ENCODE data around the gene LIMK1. TPM values are rescaled to one million over a fixed set of nuclear protein-coding genes. Genes with fewer than 3 reads are reported as not detected.

LIMK1 gene
- polyA plus RNA-seq, 12 donors, result 9.6 to 34.0 (median 14.5) TPM; not detected in 1

DNA sequence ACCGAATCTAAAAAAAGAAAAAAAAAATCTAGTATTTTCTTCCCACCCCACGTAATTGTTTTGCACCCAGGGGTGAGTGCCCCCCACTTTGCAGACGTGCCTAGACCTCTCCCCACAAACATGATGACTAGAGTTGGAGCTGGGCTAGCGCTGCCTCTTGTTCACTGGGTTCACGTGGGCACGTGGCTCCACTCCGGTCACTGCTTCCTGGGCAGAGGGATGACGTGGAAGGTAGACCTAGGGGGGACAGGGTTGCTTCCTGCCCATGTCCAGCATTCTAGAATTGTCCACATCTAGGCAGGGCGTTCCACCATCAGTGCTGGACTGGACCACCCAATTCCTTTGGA is 861 bp upstream of the LIMK1 start:
- no peak for DNase-seq

DNA sequence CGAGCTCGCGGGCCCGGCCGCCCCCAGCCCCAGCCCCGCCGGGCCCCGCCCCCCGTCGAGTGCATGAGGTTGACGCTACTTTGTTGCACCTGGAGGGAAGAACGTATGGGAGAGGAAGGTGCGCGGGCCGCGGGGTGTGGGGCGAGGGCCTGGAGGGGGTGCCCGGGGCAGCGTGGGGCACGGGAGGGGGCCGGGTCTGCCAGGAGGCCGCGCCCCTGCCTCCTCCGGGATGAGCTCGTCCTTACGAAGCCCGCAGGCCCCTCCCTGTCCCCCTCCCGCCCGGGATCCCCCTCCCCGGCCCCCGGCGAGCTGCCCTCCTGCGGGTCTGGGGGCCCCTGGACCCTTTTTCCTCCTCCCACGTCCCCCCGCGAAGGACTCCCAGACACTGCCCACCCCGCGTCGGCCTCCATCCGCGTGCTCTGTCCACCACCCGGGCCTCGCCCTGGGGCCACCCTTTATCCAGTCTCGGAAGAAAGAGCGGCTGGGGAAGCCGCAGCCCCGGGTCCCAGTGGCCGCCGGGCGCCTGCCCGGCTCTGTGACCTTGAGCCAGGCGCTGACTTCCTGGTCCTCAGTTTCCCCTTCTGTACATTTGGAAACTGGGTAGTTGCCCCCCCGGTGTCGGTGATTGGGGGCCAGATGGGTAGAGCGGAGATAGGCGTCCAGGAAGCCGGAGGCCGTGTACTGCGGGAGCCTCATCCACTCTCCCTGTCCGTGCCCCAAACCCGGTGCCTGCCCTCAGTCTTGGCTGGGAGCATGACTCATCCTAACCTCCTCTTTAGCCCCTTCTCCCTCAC is 521 bp downstream of the LIMK1 start:
- no peak for DNase-seq

DNA sequence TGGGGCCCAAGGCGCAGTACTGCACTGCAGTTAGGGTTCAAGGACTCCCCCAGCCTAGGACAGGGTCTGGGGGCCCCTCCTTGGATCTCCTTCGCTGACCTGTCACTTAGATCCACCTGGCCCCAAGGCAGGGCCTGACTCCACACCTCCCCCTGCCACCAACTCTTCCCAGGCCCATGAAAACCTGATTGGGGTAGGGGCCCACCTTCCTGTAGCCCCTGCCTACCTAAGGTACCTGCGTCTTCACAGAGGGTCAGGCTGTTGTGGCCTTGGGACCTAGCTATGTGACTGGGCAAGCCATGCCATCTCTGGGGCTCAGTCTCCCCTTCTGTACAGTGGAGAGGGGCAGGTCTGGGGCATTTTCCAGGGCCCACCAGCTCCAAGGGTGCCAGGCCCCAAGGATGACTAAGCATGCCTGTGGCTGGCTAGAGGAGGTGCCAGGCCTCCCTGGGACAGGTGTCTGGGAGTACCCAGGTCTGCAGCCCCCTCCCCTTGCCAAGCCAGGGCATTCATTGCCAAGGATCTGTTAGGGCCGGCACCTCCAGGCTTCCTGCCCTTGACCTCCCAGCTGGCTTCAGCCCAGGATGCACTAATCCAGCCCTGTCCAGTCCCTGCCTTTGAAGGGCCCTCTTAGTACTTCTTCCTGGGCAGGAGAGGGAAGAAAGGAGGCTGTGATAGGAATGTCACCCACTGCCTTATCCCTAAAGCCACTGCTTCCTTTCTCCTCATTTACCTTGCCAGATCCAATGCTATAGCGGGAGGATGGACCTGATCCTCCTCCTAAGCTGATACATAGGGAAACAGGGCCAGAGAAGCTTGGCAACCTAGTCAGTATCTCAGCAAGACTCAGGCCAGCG is 1.3 kb downstream of the LIMK1 start:
- DNase-seq, result no peak

DNA sequence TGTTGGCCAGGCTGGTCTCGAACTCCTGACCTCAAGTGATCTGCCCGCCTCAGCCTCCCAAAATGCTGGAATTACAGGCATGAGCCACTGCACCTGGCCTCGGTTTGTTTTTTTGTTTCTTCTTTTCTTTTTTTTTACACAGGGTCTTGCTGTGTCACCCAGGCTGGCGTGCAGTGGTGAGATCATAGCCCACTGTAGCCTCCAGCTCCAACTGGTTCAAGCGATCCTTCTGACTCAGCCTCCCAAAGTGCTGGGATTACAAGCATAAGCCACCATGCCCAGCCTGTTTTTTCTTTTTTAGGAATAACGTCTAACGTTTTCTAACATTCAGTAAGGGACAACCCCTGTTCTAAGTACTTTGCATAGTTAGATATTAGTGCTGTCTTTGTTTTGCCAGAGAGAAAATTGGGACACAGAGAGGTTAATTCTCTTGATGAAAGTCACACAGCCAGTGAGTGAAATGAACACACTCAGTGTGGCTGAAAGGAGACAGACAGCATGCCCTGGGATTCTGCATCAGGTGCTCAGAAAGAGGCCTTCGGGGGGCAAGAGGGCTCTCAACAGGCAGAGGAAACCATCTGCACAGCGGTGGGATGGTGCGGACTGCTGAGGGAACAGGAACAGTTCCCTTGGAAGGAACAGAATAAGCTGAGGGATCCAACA is 4.3 kb downstream of the LIMK1 start:
- no peak for DNase-seq

DNA sequence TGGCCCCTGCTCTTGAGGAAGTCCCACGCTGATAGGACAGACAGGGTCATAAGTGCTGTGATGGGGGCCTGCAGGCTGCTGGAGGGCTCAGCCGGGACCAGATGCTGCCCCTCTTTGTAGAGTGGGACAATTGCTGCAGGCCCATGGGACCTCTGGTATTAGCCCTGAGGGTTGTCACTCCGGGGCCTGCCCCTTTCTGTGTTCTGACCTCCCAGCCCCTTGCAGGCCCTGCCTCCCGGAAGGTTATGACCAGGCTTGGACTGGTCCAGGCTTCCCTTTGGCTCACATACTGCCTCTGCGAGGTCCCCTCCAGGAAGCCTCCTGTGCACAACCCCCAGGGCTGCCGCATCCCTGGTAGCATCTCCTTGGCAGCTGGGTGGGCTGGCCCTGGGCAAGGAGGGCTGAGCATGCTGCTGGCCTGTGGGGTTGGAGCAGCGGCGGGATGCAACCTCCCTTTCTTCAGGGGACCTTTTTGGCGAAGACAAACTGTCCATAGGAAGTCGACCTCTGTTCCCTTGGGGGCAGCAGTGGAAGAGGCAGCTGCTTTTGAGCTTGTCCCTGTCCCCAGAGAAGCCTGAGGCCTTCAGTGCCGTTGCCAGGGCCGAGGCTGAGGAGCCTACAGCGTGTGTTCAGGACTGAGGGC is 8.8 kb downstream of the LIMK1 start:
- DNase-seq, result no peak

DNA sequence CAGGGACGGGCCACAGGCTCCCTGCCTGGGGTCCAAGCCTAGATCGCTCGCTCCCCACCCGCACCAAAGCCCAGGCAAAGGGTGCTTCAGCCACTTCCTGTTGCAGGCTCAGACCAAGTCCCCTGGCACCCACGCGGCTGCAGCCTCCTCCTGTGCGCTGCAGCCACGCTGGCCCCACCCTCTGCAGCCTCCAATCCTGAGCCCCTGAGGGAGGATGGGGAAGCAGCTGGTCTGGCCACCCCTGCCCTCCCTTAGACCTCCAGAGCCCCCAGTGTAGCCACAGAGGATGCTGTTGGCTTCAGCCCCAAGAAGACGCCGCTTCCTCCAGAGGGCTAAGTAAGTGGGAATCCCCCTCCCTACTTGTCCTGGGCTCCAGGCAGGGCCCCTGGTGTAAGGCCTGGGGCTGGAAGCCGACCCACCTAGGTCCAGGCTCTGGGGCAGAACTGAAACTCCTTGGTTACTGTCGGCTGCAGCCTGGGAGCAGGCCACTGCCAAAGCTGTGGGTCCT is 9.4 kb downstream of the LIMK1 start:
- DNase-seq, result no peak

DNA sequence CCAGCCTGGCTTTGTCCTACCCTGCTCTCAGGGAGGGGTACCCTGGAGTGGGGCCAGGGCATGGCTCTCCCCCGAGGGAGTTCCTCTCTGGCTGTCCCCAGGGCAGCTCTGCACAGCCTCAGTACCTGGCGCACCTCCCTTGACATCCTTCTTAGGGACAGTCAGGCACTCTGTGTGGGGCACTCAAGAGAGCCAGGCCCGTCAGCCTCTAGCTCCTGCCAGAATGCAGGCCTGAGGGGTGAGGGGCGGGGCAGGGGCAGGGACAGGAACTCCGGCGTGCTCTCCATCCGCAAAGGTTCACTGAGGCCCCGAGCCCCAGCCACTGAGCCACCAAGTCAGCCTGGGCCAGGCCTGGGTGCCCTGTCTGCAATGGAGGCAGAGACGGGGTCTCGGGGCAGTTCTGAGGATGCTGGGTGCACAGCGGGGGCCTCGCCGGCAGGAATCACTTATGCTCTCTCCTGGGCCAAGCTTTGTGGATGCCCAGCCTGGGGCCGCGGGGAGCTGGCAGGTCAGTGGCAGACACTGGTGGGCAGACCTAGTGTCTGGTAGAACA is 10.1 kb downstream of the LIMK1 start:
- no peak for DNase-seq

DNA sequence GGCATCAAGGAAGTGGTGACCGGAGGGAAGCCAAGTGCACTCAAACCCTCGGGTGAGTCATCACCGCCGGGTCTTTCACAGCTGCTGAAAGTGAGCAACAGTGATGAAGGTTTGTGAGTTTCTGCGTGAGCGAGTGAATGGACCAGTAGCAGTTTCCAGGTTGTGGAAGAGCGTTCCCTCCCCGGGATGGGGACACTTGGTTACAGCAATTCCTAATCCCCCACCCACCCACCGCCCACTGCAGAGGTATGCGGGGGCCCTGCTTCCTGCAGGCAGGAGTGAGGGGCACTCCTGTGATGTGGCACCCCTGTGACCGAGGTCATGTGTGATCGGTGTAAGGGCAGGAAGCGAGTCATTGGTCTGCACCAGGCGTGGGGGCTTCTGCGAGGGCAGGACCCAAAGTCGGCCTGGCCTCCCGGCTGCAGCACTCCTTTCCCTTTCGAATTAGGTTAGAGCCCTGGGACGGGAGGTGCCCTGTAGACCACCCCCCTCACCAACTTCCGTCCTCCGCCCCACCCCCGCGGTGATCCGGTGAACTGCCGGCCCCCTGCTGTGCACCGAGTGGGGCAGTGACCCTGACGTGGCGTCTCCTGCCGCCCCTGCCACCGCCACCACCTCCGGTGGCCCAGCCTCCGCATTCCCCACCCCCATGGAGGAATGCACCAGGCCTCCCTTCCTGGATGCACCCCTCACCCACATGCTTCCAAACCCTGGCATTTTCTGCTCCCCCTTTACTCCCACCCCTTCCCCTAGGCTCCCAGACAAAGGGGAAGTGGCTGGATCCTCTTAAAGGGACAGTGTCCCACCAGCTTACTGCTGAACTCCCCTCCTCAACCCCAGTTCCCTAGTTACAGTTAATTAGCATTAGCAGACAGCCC is 10.9 kb downstream of the LIMK1 start:
- no peak for DNase-seq

DNA sequence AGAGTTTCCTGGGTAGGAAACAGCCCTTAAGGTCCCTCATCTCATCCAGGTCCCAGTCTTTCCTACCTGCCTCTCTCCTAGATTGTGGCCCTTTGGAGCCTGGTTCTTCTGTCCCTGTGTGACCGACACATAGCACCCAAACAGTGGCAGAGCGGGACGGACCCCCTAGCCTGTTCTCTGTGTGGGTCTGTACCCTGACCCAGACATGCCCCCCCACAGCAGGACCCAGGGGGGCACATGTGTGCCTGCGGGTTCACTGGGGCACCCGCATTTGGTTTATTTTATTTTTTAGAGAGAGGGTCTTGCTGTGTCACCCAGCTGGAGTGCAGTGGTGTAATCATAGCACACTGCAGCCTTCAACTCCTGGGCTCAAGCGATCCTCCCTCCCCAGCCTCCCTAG is 11.5 kb downstream of the LIMK1 start:
- no peak for DNase-seq

DNA sequence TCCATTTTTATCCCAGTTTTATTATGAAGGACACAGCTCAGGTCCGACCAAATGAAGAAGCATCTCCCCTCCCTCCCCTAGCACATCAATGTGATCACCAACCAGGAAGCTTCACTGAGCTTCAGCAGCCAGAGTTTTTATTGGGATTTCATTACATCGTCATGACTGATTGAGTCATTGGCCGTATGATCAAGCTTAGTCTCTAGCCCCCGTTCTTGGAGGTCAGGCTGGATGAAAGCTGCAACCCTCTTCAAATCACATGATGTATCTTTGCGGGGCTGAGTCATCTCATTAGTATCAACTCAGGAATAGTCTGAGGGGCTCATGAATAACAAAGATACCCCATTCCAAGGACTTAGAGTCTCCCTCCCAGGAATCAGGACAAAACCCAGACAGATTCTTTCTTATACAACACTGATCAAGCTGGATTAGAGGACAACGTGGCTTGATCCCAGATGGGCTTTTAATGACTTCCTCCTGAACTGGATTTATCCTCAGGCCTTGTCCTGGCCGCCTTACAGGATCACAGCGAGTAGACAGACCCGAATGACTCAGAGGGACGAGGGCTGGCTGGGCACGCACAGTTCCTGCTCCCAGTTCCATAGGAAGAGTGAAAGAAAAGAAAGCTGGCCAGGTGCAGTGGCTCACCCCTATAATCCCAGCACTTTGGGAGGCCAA is 14.5 kb downstream of the LIMK1 start:
- DNase-seq, result no peak

DNA sequence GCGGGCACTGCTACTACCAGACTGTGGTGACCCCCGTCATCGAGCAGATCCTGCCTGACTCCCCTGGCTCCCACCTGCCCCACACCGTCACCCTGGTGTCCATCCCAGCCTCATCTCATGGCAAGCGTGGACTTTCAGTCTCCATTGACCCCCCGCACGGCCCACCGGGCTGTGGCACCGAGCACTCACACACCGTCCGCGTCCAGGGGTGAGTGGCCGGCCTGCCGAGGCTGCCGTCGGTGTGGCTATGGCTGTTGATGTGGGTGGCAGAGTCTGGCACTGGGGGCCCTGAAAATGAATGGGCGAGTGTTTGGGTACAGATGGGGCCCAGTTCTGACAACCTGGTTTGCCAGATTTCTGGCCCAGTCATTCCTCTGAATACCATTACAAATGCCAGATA is 15.4 kb downstream of the LIMK1 start:
- DNase-seq, result no peak

DNA sequence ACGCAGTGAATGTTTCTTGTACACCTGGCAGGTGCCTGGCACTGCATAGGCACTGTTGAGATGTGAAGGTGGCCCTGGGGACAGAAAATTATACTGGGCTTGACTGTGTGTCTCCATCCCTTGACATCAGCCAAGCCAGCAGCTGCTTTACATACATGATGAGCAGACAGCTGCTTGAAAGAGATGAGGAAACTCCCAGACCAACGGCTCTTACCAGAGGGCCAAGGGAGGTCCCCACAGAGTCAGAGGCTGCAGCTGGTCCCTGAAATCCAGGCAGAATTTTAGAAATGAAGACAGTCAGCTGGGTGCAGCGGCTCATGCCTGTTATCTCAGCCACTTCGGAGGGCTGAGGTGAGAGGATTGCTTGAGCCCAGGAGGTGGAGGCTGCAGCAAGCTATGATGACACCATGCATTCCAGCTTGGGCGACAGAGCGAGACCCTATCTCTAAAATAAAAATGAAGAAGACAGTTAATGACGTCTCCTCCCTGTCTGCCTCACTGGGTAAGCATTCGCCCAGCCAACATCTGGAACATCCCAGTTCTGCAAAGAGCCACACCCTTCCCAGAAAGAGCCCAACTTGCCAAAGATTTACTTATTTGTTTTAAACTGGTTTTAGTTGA is 17.6 kb downstream of the LIMK1 start:
- DNase-seq, result peak; percentile 56

DNA sequence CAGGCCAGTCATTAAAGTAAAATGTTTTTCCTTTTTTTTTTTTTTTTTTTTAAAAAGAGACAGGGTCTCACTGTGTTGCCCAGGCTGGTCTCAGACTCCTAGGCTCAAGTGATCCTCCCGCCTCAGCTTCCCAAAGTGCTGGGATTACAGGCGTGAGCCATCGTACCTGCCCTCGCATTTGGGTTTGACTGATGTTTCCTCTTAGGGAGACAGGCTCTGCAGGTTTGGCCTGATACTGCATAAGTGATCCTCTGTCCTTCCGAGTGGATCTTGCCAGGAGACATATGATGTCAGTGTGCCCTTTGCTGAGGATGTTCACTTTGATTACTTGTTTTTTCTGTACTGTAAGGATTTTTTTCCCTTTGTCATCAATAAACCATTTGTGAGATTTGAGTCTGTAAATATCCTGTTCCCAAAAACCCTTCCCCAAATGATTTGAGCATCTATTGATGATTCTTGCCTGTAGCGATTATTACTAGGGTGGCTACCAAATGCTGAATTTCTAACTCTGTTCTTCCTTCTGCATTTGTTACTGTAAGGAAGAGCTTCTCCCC is 19.7 kb downstream of the LIMK1 start:
- no peak for DNase-seq

DNA sequence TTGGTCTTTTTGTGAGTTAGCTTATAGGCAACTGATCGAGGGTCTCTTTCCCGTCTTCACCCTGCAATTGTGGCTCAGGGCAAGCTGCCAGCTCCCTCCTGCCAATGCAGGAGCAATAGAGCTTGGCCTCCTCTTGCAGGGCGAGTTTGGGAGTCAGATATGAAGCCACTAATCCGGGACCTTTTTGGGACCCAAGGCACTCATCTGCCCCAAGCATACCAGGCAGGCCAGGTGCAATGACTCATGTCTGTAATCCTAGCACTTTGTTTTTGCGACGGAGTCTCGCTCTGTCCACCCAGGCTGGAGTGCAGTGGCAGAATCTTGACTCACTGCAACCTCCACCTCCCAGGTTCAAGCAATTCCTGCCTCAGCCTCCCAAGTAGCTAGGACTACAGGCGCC is 21.1 kb downstream of the LIMK1 start:
- DNase-seq, result no peak

DNA sequence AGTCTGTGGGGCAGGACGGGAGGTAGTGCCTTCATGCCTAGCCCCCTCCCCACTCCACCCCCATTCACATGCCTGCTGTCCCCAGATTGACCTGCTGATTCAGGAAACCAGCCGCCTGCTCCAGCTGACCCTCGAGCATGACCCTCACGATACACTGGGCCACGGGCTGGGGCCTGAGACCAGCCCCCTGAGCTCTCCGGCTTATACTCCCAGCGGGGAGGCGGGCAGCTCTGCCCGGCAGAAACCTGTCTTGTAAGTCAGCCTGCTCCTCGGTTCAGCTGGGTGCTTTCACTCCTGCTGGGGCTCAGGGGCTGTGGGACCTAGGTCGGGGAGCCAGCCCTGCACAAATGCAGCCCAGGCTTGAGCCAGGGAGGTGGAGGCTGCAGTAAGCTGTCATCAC is 22.4 kb downstream of the LIMK1 start:
- DNase-seq, result no peak

DNA sequence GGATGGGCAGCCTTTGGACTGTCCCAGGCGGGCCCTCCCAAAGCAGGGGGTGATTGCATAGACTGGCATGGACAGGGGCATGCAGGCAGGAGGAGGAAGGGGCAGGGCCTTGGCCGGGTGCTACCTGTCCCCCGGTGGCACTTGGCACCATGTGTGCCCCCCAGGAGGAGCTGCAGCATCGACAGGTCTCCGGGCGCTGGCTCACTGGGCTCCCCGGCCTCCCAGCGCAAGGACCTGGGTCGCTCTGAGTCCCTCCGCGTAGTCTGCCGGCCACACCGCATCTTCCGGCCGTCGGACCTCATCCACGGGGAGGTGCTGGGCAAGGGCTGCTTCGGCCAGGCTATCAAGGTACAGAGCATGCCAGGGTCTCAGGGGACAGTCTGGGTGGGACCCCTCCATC is 23.2 kb downstream of the LIMK1 start:
- DNase-seq, result no peak

DNA sequence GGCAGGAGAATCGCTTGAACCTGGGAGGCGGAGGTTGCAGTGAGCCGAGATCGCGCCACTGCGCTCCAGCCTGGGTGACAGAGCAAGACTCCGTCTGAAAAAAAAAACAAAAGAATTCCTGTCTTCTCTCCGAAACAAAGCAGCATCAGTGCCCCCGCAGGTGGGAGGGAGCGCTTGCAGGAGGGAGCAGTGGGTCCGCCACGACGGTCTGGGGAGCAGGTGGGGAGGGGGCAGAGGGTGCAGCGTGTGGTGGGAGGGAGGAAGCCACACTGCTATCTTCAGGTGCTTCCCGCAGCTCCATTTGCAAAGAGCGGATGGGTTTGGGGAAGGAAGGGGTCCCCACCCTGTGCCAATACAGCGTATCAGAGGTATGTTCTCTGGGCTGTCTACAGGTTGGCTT is 31.7 kb downstream of the LIMK1 start:
- no peak for DNase-seq

DNA sequence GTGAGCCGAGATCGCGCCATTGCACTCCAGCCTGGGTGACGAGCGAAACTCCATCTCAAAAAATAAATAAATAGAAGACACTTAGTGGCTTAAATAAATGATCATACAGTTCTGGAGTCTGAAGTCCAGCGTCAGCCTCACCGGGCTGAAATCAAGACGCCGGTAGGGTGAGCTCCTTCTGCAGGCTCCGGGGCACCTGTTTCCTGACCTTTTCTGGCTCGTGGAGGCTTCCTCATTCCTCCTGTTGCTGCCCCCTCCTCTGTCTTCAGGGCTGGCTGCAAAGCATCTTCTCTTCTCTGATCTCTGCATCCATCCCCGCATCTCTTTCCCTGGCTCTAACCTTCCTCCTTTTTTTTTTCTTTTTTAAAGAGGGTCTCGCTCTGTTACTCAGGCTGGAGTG is 32.8 kb downstream of the LIMK1 start:
- no peak for DNase-seq

DNA sequence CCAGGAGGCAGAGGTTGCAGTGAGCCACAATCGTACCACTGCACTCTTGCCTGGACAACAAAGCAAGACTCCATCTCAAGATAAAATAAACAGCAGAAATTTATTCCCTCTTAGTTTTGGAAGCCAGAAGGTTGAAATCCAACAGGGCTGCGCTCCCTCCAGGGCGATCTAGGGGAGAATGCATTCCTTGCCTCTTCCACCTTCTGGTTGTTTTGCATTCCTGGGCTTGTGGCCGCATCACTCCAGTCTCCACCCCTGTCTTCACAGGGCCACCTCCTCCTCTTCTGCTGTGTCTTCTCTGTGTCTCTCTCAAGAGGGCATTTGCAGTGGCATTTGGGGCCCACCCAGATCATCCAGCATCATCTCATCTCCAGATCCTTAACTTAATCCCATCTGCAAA is 36.2 kb downstream of the LIMK1 start:
- DNase-seq, result no peak
